Activated naive CD4-positive, alpha-beta T cell treated with anti-CD3 and anti-CD28 coated beads, Interleukin-2, amount 10 ng/mL, durations not matched to agents 7 days and 5 days (primary cell): ENCODE results near the gene TMTC4.

ENCODE experiments used
- CTCF ChIA-PET: fragments of 350-600 bp; sonication (Branson Sonifier 250); formaldehyde crosslinking; loops from one replicate; lab custom pipeline; 2021; ENCODE audit warnings: antibody characterized with exemption; lab: Charles Lee
- DNase-seq: peaks from one replicate; pipeline ENCODE4 v3.0.0-alpha.2; 2020
- H3K27ac Mint-ChIP-seq: one replicate; pipeline ENCODE4 v1.8.0; 2021; ENCODE audit warnings: mild to moderate bottlenecking, moderate library complexity, mixed read lengths
- H3K27me3 Mint-ChIP-seq: one replicate; pipeline ENCODE4 v1.8.0; 2021; ENCODE audit warnings: mild to moderate bottlenecking, mixed read lengths
- H3K36me3 Mint-ChIP-seq: one replicate; pipeline ENCODE4 v1.8.0; 2021; ENCODE audit warnings: mixed read lengths
- H3K4me1 Mint-ChIP-seq: one replicate; pipeline ENCODE4 v1.8.0; 2021; ENCODE audit warnings: mixed read lengths
- H3K4me3 Mint-ChIP-seq: one replicate; pipeline ENCODE4 v1.8.0; 2021; ENCODE audit warnings: mild to moderate bottlenecking, moderate library complexity, mixed read lengths
- H3K9me3 Mint-ChIP-seq: one replicate; pipeline ENCODE4 v1.8.0; 2021; ENCODE audit warnings: mixed read lengths

The TMTC4 gene

DNA sequence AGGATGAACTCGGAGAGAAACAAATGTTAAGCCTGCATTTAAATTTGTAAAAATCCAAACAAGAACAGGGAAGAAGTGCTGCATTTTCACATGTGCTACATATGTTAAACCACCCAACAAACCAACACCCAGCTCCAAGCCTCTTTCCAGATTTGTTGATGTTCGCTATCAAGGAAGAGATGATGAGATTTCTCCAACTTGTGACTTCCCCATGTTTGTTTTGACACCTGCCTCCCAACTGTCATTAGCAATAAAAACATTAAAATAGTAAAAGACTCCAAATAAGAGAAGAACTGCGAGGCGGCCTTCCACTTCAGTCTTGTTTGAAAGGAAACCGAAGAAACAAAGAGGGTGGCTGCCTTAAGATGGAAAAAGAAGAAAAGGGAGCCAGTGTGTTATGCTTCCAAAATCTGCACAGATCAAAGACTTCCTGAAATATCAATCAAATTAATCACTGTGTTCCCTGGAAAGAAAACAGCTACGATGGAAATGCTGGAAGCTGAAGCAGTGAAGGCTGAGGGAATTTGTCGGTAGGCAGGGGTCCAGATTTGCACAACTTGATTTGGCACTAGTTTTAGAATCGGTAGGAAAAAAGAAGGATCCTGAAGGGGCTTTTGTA lies 72.0 kb downstream of the TMTC4 start:
- Mint-ChIP-seq H3K9me3 (no peaks in the 10 kb centered on the region), H3K27ac (no peak overlapping the region), H3K4me1 (no peaks in the 10 kb centered on the region), H3K27me3 (no peaks in the 10 kb centered on the region), H3K36me3 (peaks cover 40% of the 10 kb centered on the region), H3K4me3 (no peak overlapping the region)
- no peak for DNase-seq
- CTCF ChIA-PET = no interaction called here

DNA sequence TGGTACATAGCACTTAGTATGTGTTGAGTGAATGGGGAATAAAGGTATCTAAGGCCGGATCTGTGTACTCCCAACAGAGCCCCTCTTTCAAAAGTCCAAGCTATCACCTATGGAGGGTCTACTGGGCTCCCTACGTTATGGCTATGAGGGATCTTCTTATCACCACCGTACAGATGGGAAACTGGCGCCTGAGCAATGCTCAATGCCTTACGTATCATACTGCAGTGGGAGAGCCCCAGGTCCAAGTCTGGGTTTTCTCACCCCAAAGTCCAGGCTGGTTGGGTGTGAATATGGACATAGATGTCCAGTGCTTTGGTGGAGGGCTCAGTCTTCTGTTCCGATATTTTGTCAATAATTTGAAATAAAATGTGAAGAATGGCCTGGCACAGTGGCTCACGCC lies 72.9 kb downstream of the TMTC4 start:
- Mint-ChIP-seq H3K4me1 (no peaks in the 10 kb centered on the region), H3K4me3 (no peak overlapping the region), H3K27ac (no peak overlapping the region), H3K9me3 (no peaks in the 10 kb centered on the region), H3K36me3 (peaks cover 31% of the 10 kb centered on the region), H3K27me3 (peaks cover 1% of the 10 kb centered on the region)
- DNase-seq = no peak
- CTCF ChIA-PET = no interaction called here

DNA sequence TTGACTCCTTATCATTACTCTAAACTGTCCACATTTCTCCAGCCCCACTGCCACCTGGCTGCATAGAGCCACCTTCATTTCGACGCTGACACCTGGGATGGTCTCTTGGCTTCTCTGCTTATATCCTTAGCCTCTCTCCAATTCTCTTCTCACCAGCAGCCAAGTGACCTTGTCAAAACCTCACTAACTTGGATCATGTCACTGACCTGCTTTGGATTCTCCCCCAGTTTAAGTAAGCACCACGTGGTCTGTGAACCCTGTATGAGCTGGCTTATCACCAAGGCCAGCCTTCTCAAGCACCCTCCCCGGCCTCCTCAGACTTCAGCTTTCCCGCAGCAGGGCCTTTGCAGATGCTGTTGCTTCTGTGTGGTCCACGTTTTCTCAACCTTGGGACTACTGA lies 73.7 kb downstream of the TMTC4 start:
- no peaks in the 10 kb centered on the region for H3K9me3 Mint-ChIP-seq
- peaks cover 25% of the 10 kb centered on the region for H3K36me3 Mint-ChIP-seq
- DNase-seq = no peak
- CTCF ChIA-PET = interaction anchor here (1.4 kb wide), 1 partner anchor 8 kb away, joined by 3 read pairs; no protein-coding TSS in a partner anchor
- peaks cover 4% of the 10 kb centered on the region for H3K27me3 Mint-ChIP-seq
- no peaks in the 10 kb centered on the region for H3K4me1 Mint-ChIP-seq
- no peak overlapping the region for H3K27ac Mint-ChIP-seq
- no peak overlapping the region for H3K4me3 Mint-ChIP-seq

DNA sequence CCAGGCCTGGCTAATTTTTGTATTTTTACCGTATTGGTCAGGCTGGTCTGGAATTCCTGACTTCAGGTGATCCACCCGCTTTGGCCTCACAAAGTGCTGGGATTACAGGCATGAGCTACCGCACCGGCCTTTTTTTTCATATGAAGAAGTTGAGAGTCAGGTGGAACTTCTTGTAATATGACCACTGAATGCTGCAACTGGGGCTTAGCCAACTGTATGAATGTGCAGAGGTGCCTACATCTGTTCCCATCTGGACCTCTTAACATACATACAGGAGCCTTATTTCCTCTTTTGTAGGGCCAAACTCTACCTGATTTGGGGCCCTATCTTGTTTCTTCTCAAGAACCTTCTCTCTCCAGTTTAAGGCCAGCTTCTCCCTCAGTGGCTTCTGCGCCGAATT lies 74.1 kb downstream of the TMTC4 start:
- Mint-ChIP-seq H3K27ac (no peak overlapping the region), H3K36me3 (peaks cover 22% of the 10 kb centered on the region), H3K9me3 (no peaks in the 10 kb centered on the region), H3K27me3 (peaks cover 4% of the 10 kb centered on the region), H3K4me3 (no peak overlapping the region), H3K4me1 (no peaks in the 10 kb centered on the region)
- no peak for DNase-seq
- CTCF ChIA-PET = interaction anchor here (1.4 kb wide), 1 partner anchor 9 kb away, joined by 3 read pairs; no protein-coding TSS in a partner anchor

DNA sequence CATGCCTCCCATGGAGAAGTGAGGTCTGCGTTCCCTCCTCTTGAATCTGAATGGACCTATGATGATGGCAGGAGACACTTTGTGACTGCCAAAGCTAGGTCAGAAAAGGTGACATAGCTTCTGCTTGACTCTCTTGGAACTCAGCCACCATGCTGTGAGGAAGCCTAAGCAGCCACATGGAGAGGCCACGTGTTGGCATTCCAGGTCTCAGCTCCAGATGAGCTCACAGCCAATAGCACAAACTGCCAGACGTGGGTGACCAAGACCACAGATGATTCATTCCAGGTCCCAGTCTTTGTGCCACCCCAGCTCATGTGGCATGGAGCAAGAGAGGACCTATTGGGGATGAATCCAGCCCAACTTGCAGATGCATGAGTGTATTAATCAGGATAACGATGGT lies 77.3 kb downstream of the TMTC4 start:
- Mint-ChIP-seq H3K4me1 (no peaks in the 10 kb centered on the region), H3K27me3 (peaks cover 18% of the 10 kb centered on the region), H3K4me3 (no peak overlapping the region), H3K9me3 (no peaks in the 10 kb centered on the region), H3K36me3 (peaks cover 4% of the 10 kb centered on the region), H3K27ac (no peak overlapping the region)
- CTCF ChIA-PET = interaction anchor here (1.9 kb wide), 1 partner anchor 25 kb away, joined by 7 read pairs; no protein-coding TSS in a partner anchor
- no peak for DNase-seq

DNA sequence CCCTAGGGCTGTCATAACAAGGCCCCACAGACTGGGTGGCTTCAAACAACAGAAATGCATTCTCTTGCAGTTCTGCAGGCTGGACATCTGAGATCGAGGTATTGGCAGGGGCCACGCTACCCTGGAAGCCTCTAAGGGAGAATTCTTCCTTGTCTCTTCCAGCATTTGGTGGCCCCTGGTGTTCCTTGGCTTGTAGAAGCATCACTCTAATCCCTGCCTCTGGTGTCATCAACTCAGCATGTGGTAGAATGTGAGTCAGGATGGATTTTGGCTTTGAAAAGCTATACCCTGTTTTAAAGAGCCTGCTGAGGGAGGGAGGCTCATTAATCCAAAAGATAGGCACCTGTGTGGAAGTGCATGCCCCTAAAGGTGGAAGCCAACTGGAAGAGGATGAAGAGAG lies 78.1 kb downstream of the TMTC4 start:
- peaks cover 2% of the 10 kb centered on the region for H3K4me1 Mint-ChIP-seq

DNA sequence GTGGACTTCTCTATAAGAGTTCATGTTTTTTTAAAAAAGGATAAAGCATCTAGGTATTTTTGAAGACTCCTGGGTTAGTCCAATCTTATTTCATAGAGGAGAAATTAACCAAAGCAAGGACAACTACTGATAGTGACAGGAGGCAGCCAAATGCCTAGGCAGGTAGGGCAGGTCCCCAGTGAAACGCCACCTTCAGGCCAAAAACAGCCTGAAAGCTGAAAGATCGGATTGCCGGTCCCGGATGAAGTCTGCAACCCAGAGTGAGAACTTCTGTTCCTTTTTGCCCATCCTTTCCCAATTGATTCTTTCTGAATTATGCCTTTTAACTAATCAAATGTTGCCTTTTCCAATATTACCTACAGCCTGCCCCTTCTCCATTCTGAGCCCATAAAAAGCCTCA lies 79.9 kb downstream of the TMTC4 start:
- H3K36me3 Mint-ChIP-seq = no peaks in the 10 kb centered on the region
- H3K27ac Mint-ChIP-seq = no peak overlapping the region
- no peak for DNase-seq
- H3K27me3 Mint-ChIP-seq = peaks cover 18% of the 10 kb centered on the region
- H3K4me1 Mint-ChIP-seq = peaks cover 9% of the 10 kb centered on the region
- no peak overlapping the region for H3K4me3 Mint-ChIP-seq
- CTCF ChIA-PET = interaction anchor here (0.6 to 2.7 kb wide), 3 partner anchors 11 to 1078 kb away, joined by 3 to 11 read pairs (median 3); no protein-coding TSS in a partner anchor
- no peaks in the 10 kb centered on the region for H3K9me3 Mint-ChIP-seq

More for the DNA sequence above, 78.1 kb downstream of the TMTC4 start:
- DNase-seq = no peak
- H3K4me3 Mint-ChIP-seq = no peak overlapping the region
- CTCF ChIA-PET = interaction anchor here (1.9 kb wide), 1 partner anchor 24 kb away, joined by 7 read pairs; no protein-coding TSS in a partner anchor
- peaks cover under 1% of the 10 kb centered on the region for H3K36me3 Mint-ChIP-seq
- no peaks in the 10 kb centered on the region for H3K9me3 Mint-ChIP-seq
- H3K27ac Mint-ChIP-seq = no peak overlapping the region
- peaks cover 18% of the 10 kb centered on the region for H3K27me3 Mint-ChIP-seq

DNA sequence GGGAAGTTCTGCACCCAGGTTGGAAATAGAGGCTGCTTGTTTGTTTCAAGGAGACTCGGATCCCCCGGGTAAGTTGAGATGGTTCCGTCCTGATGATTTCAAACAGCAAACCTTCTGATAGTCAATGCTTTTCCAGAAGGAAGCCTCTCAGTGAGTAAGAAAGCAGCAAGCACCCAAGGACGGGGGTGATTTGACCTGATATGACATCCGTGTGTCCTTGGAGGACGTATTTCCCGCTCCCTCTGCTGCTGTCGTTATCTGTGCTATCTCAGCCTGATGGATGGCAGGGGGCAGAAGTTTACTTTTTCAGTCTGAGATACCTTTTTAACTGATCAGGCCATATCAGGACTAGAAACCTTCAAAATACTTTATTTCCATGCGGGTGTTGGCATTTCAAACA lies 80.3 kb downstream of the TMTC4 start:
- Mint-ChIP-seq H3K36me3 (no peaks in the 10 kb centered on the region), H3K27me3 (peaks cover 18% of the 10 kb centered on the region), H3K4me1 (peaks cover 12% of the 10 kb centered on the region), H3K27ac (no peak overlapping the region), H3K4me3 (no peak overlapping the region), H3K9me3 (no peaks in the 10 kb centered on the region)
- CTCF ChIA-PET = interaction anchor here (2.7 kb wide), 1 partner anchor 22 kb away, joined by 11 read pairs; no protein-coding TSS in a partner anchor
- DNase-seq = no peak

DNA sequence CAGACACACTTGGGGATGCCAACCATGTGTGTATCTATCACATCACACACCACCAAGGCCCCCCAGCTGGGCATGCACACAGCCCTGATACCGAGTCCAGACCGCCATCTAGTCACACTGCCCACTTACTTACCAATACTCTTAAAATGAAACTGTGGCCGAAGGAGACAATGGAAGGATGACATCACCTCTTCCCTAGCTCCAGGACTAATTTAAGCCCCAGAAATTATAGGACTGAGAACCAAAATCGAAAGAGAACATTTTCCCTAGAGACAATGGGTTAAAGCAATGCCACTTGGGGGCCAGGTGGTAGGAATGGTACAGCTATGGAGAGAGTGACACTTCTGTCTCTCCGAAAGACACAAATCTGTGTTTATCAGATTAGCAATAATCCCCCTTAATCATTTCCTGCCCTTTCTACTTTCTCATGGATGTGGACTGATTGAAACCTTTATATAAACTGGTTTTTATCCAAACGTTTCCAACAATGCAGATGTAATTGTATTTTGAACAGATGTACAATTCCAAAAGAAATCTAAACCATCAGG lies 85.3 kb downstream of the TMTC4 start:
- CTCF ChIA-PET = interaction anchor here (0.6 to 8.8 kb wide), 5 partner anchors 10 to 602 kb away, joined by 3 to 74 read pairs (median 5); no protein-coding TSS in a partner anchor
- Mint-ChIP-seq H3K4me3 (peak overlapping the region; percentile 74), H3K27me3 (peaks cover 6% of the 10 kb centered on the region), H3K36me3 (peaks cover 19% of the 10 kb centered on the region), H3K9me3 (peaks cover 1% of the 10 kb centered on the region), H3K27ac (peak overlapping the region; percentile 96), H3K4me1 (peaks cover 55% of the 10 kb centered on the region)
- no peak for DNase-seq

DNA sequence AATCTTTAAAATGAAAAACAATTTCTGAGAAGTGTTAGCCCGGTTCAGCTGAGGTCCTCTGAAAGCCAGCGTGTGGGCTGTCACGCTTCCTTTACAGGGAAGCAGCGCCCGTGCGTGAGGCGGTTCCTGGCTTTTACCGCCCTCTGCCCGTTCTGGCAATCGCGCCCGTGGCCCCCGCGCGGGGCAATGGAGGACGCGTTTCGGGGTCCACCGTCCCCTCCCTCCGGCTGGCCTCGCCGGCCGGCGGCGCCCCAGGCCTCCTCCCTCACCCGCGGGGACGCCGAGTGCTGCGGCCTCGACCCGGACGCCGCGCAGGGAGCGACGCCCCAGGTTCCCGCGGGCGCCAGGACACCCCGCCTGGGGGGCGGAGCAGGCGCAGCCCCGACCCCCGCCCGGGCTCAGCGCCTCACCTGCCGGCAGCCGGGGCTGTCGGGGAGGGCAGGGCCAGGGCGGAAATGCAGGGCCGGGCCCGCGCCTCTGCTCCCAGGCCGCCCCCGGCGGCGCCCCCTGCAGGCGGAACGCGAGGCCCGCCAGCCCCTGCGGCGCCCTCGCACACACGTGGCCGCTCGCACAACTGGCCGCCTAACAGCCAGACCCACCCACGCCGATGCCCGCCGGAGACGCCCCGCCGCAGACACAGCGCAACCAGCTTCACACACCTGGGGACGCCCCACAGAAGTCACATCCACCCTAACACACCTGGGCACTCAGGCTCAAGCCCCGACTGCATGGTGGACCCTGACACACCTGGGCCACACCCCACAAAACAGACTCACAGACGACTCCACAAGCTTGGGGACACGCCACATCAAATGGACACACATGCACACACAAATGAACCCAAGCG lies 86.0 kb downstream of the TMTC4 start, which contains the start of gene GGACT:
Gene GGACT, minus strand, starts transcription at position 459 of the 847 bp plus-strand sequence. CDS start 56,198 bp downstream, outside the sequence.
- CTCF ChIA-PET = interaction anchor here (0.6 to 8.8 kb wide), 6 partner anchors 11 to 601 kb away, joined by 3 to 74 read pairs (median 4); no protein-coding TSS in a partner anchor
- peaks cover 26% of the 10 kb centered on the region for H3K36me3 Mint-ChIP-seq
- peaks cover 4% of the 10 kb centered on the region for H3K9me3 Mint-ChIP-seq
- peaks cover 62% of the 10 kb centered on the region for H3K4me1 Mint-ChIP-seq
- no peaks in the 10 kb centered on the region for H3K27me3 Mint-ChIP-seq
- peak within 1 kb of the TSS; percentile 97 for H3K27ac Mint-ChIP-seq
- H3K4me3 Mint-ChIP-seq = peak within 1 kb of the TSS; percentile 74
- peak; percentile 86 for DNase-seq

DNA sequence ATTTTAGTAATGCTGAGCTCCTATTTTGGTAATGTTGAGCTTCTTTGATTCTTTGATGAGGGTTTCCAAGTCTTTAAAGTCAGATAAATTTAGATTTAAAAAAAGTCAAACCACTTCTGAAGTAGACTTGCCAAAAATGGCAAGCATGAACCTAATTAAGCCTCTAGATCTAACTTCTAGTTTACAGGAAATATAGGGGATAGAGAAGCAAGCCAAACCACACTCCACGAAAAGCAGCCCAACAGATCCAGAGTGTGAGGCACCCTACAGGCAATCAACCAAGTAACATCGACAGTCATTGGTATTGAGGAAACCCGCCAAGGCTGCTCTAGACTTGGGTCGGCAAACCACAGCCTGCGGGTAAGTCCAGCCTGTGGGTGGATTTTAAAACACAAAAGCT lies 89.7 kb downstream of the TMTC4 start:
- no peaks in the 10 kb centered on the region for H3K27me3 Mint-ChIP-seq
- peak; percentile 55 for DNase-seq
- H3K27ac Mint-ChIP-seq = peak overlapping the region; percentile 85
- H3K4me3 Mint-ChIP-seq = peak overlapping the region; percentile 40
- peaks cover 47% of the 10 kb centered on the region for H3K36me3 Mint-ChIP-seq
- peaks cover 13% of the 10 kb centered on the region for H3K9me3 Mint-ChIP-seq
- peaks cover 80% of the 10 kb centered on the region for H3K4me1 Mint-ChIP-seq
- CTCF ChIA-PET = interaction anchor here (8.8 kb wide), 1 partner anchor 12 kb away, joined by 74 read pairs; no protein-coding TSS in a partner anchor

DNA sequence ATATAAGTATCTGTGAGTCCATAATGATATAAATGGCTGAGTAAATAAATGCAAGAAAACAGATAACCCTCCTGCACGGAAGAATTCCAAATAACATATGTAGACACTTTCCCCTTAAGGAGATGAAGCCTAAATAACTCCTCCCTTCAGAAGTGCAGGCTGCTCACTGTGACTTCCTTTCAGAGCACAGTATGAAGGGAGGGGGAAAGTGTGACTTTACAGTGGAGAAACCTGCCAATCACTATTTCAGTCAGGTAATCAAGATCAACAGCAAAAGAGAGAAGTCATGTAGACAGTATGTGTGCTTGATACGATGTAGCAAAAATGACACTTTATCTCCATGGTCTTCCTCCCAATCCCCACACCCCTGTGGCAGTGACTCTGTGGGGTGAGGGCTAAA lies 93.1 kb downstream of the TMTC4 start:
- H3K27ac Mint-ChIP-seq = peak overlapping the region; percentile 78
- H3K27me3 Mint-ChIP-seq = no peaks in the 10 kb centered on the region
- peak overlapping the region; percentile 35 for H3K4me3 Mint-ChIP-seq
- H3K36me3 Mint-ChIP-seq = peaks cover 41% of the 10 kb centered on the region
- CTCF ChIA-PET = interaction anchor here (8.8 kb wide), 1 partner anchor 8 kb away, joined by 74 read pairs; no protein-coding TSS in a partner anchor
- H3K4me1 Mint-ChIP-seq = peaks cover 59% of the 10 kb centered on the region
- peak; percentile 25 for DNase-seq
- H3K9me3 Mint-ChIP-seq = peaks cover 13% of the 10 kb centered on the region

DNA sequence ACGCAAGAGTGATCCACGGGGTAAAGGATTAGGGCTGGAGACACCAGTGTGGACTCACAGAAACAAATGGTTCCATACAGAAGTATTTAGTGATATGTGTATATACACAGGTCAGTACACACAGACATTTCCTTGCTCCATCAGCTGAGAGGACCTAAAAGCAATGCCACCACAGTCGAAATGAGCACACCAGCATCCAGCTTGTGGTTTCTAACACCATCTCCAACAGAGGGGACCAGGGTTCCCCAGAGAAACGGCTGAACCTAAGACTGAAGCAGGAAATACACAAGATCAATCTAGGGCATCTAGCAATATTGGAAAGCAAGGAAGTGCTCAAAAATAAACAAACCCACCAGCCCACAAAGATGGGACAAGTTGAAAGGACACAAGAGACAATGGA lies 93.6 kb downstream of the TMTC4 start:
- H3K27me3 Mint-ChIP-seq = no peaks in the 10 kb centered on the region
- CTCF ChIA-PET = no interaction called here
- peak overlapping the region; percentile 50 for H3K27ac Mint-ChIP-seq
- no peak overlapping the region for H3K4me3 Mint-ChIP-seq
- peaks cover 40% of the 10 kb centered on the region for H3K36me3 Mint-ChIP-seq
- H3K9me3 Mint-ChIP-seq = peaks cover 13% of the 10 kb centered on the region
- peaks cover 56% of the 10 kb centered on the region for H3K4me1 Mint-ChIP-seq
- no peak for DNase-seq

DNA sequence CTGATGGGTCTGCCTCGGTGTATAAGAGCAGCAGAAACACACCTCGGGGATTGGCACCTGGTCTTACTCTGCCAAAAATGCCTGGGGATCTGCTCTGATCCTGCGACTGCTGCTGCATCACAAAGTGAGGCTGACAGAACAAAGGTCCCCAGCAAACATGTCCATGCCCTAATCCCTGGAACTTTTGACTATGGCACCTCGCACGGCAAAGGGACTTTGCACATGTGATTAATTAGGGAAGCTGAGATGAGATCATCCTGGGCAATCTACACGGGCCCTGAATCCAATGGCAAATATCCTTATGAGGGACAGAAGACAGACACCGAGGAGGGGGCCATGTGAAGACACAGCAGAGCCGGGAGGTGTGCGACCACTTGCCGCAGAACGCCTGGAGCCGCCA lies 94.5 kb downstream of the TMTC4 start:
- DNase-seq = no peak
- peaks cover 13% of the 10 kb centered on the region for H3K9me3 Mint-ChIP-seq
- CTCF ChIA-PET = no interaction called here
- peaks cover 55% of the 10 kb centered on the region for H3K4me1 Mint-ChIP-seq
- no peak overlapping the region for H3K27ac Mint-ChIP-seq
- no peak overlapping the region for H3K4me3 Mint-ChIP-seq
- peaks cover 38% of the 10 kb centered on the region for H3K36me3 Mint-ChIP-seq
- H3K27me3 Mint-ChIP-seq = no peaks in the 10 kb centered on the region
